Hematopoietic multipotent progenitor cell treated with erythropoietin and hydrocortisone succinate and interleukin-3 and kit ligand, for 4 days (in vitro differentiated cells): ENCODE measurements around the gene RASA2.
"Not testable (repeated sequence)": the region's sequence is repeated elsewhere in the genome, so short reads cannot be mapped to it uniquely, and the experiment has no call there.

Experiments
- DNase-seq: peaks from one replicate; pipeline ENCODE4 v3.0.0-alpha.2; 2015

The RASA2 gene

DNA sequence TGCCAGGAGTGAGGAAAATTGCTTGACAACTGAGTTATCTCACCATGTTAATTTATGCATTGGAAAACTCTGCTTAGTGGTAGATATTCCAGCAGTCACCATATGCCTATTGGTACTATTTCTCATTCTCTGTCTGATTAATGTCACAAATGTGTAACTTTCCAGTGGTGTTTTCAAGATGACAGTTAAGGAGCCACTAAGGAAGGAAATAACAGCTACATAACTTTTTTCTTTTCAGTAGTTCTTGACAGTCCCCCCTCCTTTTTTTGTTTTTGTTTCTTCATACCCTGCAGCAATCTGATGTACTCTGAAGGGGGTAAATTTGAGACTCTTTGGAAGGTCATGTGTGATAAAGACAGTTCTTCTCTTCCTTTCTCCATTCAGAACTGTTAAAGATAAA is 13.1 kb downstream of the RASA2 start:
- peak; percentile 35 for DNase-seq

DNA sequence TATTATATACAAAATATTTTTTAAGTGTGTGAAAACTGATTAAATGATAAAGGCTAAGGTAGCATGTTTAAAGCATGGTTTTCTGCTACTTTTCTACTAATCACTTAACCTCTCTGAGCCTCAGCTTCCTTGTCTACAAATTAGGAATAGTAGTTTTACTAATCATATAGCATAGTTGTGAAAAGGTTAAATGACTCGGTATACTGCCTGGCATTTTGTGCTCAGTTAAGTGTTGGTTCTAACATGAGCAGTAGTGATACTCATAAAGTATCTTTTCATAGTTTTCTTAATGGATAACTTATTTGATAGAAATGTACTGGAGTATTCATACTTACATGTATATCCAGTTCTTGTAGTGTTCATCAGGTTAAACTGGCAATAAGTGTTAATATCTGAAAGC is 13.6 kb downstream of the RASA2 start:
- DNase-seq: no peak

DNA sequence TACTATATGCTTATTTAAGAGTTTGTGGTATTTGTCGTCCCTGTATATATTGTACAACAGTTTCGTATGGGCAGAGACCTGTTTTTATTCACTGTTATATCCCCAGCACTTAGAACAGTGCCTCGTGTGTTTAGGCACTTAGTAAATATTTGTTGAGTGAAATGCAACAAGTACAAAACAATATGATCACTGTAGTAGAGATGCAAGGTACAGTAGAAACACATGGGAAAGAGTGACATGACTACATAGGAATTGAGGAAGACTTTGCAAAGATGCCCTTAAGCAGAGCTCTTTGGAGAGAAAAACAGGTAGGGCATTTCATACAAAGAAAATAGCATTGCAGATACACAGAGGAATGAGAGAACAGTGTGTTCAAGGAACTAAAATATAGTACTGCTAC is 18.3 kb downstream of the RASA2 start:
- no peak for DNase-seq

DNA sequence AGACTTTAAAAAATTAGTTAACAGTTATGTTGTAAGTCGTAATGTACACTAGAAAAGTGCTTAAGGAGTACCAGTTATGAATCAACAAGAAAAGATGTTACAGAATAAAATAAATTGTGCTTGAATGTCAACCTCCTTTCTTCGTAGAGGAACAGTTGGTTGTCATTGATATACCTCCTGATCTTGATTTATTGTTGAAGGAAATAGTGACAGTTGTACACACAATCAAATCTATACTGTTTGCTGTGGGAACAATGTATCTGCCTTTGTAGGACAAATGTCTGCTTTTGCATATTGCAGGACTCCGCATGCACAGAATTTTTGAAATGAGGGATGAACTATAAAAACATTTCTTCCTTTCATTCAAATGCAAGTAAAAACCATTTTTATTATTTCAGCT is 19.2 kb downstream of the RASA2 start:
- no peak for DNase-seq

DNA sequence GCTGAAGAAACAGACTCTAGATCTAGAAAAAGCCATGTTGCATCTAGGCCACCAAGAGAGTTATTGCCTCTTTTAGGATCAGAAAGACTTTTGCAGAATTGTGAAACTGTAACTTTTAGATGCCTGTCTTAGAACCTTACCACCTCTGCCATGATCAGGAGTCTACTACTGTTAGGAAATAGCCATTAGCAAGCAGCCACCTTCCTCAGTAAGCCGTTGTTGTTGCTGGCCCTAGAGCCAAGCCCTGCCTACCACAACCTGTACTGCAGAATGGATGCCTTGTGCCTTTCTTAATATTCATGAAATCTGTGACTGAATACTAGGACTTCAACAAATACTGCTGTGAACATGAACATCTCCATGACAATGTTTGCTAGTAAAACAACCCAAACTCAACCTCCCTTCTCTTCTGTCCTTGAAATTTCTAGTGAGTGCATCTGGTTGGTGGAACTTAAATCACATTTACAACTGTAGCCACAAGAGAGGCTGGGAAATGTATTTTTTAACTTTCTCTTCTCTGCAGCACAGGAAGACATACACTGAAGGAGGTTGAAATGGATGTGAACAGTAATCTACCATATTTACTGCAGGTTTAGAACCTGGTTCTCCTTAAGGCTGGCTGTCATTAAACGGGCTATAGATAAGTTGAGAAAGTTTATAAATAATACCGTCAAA is 20.7 kb downstream of the RASA2 start:
- DNase-seq: no peak

DNA sequence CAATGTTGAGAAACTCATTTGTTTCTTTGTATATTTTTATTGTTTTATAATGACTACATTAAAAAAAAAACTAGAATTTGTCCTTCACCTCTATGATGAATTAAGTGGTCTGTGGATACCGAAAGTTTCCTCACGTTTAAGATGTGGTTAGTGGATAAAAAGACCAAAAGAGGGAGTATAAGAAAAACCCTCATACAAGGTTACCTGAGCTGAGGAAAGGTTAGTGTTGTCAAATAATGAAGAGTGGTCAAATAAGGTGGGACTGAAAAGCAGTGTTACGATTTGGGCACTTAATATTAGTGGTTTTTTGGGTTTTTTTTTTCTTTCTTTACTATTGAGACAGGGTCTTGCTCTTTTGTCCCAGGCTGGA is 21.2 kb downstream of the RASA2 start:
- DNase-seq: no peak

DNA sequence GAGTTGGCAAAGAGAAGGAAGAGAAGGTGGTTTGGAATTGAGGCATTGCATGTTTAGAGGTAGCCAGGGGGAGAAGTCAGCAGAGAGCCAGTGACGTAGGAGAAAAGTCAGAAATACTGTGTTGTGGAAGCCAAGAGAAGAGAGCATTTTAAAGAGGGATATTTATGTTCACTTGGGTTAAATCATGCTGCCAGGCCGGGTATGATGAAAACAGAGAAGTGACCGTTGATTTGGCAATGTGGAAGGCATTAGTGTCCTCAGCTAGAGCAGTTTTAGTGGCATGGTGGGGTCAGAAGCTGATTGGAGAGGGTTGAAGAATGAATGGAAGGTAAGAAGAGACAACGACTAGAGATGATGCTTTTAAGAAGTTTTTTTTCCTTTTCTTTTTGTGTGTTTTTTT is 24.5 kb downstream of the RASA2 start:
- no peak for DNase-seq

DNA sequence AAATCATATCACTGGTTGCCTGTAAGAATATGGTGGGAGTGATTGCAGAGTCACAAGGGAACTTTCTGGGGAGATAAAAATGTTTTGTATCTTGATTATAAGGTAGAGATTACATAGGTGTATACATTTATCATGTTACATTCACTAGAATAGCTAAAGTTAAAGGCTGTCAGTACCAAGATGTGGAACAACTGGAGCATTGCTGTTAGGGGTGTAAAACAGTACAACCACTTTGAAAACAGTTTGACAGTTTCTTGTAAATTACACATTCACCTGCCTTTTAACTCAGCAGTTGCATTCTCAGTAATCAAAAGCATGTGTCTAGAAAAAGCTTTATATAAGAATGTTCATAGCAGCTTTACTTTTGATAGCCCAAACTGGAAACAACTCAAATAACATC is 27.6 kb downstream of the RASA2 start:
- no peak for DNase-seq

DNA sequence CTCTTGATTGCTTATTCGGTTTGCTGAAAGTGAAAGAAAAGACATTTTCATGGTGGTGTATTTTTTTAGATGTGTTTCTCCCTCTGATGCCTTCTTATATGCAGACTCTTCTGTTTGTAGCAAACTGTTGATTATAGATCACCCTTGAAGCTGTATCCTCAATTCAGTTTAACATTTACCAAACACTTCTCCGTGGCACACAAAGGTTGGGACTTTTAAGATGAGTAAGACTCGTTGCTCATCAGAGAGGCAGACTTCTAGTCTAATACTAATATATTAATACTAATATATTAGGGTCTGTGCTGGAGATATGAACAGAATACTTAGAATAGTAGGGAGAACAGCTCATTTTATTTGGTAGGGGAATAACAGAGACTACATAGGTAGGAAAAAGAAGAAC is 32.8 kb downstream of the RASA2 start:
- no peak for DNase-seq

DNA sequence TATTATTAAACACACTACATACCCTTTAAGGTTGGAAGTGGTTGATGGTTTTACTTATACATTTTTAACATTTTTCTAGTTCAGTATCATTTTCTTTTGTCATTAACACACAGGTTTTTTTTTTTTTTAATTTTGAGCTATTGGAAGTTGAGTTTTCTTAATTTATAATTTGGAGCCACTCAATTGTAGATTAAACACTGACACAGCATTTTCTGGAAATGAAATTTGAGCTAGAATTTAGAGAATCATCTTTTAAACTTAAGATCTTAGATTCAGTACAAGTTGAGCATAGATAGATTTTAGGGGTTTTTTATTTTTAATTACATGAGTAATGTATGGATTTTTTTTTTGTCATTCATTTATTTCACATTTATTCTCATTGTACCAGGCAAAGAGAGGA is 35.0 kb downstream of the RASA2 start:
- DNase-seq: no peak

DNA sequence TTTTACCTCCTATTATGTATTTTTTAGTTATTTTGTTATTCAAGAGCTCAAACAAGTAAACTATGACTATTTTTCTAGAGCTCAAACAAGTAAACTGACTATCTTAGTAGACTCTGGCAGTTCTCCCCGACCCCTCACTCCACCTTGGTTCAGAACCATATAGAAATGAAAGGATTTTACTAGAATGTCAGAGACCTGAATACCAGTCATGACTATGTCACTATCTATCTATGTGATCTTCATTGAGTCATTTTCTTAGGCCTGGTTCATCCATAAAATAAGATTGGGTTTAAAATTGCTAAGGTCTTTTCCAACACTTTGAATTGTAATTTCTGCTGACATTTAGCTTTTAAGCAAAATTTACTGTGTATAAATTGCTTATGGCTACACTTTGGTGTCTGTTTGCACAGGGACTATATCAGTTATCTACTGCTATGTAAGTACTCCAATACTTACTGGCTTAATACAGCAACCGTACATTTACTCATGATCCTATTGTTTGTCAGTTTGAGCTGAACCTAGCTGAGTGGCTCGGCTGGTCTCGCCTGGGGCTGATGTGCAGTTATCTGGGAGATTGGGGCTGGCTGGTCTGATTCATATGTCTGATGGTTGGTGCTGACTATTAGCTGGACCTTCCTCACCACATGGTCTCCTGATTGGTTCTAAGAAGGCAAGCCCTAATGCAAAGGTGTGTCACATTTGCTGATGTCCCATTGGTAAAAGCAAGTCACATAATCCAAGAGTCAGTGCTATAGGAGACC is 37.0 kb downstream of the RASA2 start:
- no peak for DNase-seq

DNA sequence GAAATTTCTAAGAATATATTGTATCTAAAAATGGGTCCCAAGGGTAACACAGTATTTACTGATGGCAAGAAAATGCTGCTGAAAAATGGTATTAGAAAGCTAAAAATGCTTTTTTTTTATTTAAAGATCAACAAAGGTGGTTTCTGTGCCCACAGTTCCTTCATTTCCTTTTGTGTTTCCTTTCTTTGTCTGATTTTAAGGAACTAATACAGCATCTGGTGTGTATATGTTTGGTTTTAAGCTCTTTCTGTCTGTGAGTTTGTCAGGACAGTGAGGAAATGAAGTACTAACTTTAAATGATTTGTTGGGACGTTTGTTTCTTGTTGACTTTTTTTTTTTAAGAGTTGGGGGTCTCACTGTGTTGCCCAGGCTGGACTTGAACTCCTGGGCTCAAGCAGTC is 38.2 kb downstream of the RASA2 start:
- peak; percentile 36 for DNase-seq

DNA sequence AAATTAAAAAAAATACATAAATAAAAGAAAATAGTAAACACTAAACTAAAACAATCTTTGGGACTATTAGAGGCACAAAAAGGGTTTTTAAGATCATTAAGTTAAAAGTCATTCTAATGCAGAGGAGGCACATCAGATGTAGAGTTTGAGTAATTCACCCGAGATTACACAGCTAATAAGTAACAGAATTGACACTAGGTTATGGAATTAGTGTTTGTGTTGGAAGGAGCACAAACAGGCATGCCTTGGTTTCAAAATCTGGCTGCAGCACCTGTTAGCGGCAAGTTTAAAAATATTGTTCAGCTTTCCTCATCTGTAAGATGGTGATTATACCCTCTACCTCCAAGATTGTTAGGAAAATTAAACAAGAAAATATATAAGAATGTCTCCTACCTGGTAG is 39.0 kb downstream of the RASA2 start:
- no peak for DNase-seq

DNA sequence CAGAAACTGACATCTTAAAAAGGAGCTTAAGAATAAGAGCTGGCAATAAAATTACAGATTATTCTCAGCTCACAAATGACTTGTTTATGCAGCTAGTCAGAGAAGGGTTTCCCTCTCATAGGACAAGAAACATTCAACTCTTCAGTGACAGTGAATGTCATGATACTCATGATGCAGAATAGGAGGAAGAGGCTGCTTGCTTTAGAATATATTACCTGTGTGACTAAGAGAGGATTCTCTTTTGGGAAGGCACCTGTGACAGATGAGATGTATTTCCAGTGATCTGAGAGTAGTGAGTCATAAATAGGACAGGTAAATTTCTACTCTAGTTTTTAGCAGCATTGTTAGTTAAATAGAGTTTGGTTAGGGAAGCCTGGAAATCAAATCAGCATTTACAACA is 39.9 kb downstream of the RASA2 start:
- no peak for DNase-seq

DNA sequence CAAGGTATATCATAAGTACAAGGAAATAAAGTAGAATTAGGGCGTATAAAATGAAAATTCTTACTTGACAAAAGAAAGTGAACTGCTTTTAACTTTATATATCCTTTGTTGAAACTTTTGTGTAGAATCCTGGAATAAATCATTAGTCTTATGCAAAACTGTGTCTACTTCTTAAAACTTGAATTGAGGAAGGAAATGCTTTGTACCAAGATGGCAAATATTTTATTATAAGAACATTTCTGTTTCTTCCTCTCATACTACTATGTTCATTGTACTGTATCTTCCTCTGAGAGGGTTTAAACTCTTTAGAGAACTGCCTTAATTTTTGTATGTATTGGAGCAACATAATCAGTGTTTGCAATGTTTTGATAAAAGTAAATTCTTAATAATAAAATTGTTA is 42.0 kb downstream of the RASA2 start:
- DNase-seq: peak; percentile 38

DNA sequence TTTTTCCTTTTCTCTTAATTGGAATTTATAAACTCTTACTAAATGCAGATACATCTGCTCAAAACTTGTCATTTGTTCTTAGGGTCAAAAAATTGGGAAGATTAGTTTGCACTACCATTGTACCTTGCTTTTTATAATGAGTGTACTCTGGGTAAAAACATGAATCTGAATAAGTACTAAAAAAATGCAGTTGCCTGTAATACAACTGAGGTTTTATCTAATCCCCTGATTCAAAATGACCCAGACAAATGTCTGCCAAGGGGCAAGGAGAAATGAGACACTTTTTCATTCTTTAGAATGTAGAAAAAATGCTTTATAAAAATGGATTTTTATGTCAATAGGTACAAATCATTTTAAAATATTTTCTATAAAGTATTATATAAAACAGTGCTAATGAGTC is 42.4 kb downstream of the RASA2 start:
- no peak for DNase-seq

DNA sequence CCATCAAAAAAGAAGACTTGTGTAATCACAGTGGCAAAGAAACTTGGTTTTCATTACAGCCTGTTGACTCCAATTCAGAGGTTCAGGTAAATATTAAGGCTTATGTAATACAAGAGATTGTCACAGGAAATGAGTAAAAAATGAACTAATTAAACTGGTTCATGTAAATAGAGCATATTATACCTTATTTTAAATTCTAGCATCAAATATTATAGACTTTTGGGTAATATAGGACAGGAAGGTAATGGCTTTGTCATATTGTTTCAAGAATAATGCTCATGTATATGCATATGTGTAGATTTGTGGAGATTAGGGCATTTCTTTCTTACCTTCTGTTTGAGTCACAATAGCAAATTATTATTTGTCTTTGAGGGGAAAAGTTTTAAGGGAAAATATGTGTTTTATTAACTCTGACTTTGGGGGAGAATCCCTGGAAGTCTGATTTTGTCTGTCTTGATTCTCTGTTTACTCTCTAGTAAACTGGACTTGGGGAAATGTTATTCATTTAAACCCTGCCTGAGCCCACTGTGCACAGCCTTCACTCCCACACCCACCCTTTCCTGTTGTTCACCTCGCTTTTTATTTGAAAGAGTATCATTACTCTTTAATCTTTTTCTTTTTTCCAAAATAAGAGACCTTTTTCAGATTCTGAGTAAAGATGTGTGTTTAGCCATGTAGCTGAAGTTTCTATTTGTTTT is 43.0 kb downstream of the RASA2 start:
- no peak for DNase-seq

DNA sequence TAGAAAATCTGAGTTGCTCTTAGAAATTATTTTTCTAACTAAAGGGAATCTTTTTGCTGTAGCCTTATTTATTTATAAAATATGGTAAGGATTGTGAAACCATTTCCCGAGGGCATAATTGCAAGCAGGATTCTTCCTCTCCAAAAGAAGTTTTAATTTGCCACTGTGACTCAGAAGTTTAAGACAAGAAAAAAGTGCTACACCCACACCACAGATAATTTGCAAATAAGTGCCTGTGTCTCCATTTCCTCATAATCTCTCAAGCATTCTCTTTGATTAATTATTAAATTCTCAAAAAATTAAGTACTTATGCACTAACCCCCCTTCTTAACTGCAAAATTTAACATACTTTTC is 43.6 kb downstream of the RASA2 start:
- peak; percentile 30 for DNase-seq

DNA sequence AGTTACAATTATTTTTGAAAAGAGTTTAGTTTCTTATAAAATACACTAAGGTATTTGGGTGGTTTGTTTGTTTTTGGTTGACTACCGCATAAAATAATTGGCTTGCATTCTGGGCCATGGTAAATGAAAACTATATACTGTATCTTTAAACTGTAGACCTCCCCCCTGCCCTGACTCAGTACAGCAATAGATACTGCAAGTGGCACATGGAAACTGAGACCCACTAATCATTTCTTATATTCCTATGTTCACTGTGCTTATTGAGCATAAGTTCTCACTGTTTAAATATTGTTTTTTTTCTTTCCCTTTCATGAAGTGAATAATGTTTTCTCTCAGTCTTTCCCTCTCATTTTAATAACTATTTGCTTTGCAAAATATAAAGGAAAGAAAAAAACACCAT is 45.8 kb downstream of the RASA2 start:
- no peak for DNase-seq

DNA sequence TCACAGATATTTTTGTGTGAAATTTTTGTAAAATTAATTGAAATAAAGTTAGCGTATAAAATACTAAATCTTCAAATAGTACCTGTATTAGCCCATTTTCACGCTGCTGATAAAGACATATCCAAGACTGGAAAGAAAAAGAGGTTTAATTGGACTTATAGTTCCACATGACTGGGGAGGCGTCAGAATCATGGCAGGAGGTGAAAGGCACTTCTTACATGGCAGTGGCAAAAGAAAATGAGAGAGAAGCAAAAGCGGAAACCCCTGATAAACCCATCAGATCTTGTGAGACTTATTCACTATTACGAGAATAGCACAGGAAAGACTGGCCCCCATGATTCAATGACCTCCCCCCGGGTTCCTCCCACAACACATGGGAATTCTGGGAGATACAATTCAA is 49.2 kb downstream of the RASA2 start:
- DNase-seq: not testable (repeated sequence)

DNA sequence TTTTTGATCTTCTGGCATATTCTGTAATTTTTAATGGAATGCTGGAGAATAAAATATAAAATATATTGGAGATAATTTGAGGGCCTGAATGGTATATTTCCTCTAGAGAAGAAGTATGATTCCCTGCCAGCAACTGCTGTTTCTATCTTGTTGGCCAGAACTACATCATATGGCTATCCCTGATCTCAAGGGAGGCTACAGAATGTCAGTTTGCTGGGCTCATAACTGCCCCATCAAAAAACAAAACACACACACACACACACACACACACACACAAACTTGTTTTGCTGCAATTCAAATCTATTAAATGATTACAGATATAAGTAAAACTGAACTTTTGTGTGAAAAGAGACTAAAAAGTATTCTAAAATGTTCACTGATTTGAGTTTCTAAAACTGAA is 51.0 kb downstream of the RASA2 start:
- no peak for DNase-seq

DNA sequence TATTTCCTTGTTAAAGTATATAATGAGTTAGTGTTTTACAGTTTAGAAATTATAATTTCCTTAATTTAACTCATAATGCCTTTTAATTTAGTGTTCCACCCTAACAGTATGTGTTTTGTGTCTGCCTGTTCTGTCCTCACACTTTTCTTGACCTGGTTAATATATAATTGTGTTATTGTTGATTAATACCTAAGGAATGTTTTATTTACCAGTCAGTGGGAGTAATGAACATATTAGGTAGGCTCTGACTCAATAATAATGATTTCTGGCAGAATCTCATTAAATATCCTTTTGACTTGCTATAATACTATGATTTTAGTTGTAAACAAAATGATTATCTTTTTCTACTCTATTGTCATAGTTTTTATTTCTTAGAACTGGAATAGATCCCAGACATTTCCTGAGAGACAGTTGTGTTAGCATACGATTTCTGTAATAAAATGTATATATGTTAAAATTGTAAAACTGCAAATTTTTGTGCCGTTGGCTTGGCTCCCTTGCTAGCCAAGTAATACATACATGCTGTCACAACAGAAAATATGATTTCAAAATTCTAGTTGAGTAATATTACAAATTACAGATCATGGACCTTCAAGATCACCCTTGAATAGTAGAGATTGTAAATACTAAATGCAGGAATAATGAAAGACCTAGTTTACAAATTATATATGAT is 51.9 kb downstream of the RASA2 start:
- no peak for DNase-seq

DNA sequence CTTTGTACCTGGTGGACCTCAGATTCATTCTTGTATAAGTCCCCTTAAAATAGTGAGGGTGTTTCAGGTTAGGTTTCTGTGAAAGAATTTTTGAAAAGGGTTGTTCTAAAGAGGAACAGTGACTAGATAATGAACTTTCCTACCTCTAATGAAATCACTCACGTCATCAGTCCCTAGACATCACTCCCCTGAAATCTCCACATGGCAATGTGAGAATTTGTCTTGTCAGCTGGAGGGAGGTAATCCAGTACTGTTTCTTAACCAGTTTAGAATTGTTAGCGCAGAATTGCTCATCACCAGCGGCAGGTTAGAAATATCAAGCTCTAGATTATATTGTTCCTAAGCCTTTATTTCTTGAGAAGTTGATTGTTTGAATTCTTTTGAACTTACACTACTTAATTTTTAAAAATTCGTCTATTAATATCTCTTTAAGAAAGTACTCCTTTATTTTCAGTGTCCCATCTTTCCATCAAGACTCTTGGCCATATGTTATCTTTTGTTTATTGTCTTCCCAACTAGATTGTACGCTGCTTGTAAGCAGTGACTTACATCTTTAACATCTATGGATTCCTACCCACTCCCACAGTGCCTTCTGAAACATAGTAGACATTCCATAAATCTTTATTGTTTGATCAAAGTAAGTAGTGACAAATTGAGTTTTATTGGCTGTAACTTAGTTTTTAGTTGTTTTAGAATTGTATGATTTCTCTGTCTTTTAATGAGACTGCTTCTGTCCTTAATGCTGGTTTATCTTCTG is 52.8 kb downstream of the RASA2 start:
- DNase-seq: no peak
